ENCODE data around the gene VAV1. TPM values are rescaled to one million over a fixed set of nuclear protein-coding genes. Genes with fewer than 3 reads are reported as not detected.

The VAV1 gene
- total and polyA plus RNA-seq, 8 donors, result 1.7 to 130 (median 3.9) TPM

DNA sequence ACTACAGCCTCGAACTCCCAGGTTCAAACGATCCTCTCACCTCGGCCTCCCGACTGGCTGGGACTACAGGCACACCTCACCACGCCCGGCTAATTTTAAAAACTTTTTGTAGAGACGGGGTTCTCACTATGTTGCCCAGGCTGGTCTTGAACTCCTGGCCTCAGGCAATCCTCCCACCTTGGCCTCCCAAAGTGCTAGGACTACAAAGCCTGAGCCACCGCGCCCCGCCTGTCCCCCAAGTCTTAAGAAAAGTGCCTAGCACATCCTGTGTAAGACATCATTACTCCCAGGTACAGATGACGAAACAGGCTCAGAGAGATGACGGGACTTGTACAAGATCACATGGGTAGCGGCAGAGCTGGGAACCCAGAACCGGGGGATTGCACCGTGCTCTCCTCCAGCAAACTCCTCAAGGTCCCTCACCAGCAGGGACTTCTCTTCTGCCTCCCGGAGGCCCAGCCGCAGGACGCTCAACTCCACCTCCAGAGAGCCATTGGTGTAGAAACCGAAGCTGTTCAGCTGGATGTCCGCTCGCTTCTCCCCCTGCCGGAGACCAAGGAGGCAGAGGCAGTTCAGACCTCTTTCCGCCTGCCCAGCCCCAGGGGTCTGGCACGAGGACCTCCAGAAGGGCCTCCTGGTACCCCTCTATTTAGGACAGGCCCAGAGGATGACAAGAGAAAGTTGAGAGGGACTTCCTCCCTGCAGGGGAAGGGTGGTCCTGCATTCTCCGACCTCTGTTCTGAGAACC is 36.2 kb upstream of the VAV1 start:
- H3K27ac ChIP-seq, result peak overlapping the region; percentile 93 to 99 (median 97)
- TF ChIP-seq POLR2A (IDR thresholded peaks at IDR 0.05), result no peak
- TF ChIP-seq EP300 (IDR thresholded peaks at IDR 0.05), result no peak
- TF ChIP-seq POLR2AphosphoS5 (IDR thresholded peaks at IDR 0.05), result peak in 2 of 3 donors; percentile 26 to 57
- TF ChIP-seq, protein P1, sequence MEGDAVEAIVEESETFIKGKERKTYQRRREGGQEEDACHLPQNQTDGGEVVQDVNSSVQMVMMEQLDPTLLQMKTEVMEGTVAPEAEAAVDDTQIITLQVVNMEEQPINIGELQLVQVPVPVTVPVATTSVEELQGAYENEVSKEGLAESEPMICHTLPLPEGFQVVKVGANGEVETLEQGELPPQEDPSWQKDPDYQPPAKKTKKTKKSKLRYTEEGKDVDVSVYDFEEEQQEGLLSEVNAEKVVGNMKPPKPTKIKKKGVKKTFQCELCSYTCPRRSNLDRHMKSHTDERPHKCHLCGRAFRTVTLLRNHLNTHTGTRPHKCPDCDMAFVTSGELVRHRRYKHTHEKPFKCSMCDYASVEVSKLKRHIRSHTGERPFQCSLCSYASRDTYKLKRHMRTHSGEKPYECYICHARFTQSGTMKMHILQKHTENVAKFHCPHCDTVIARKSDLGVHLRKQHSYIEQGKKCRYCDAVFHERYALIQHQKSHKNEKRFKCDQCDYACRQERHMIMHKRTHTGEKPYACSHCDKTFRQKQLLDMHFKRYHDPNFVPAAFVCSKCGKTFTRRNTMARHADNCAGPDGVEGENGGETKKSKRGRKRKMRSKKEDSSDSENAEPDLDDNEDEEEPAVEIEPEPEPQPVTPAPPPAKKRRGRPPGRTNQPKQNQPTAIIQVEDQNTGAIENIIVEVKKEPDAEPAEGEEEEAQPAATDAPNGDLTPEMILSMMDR (IDR thresholded peaks at IDR 0.05), result peak in 5 of 7 experiments; percentile 38 to 77 (median 53)
- peaks cover 32 to 52% (median 46%) of the 10 kb centered on the region in 4 donors for H3K4me1 ChIP-seq
- H3K36me3 ChIP-seq, result peaks cover 10 to 36% (median 31%) of the 10 kb centered on the region in 4 donors
- peak; percentile 75 to 93 for DNase-seq
- H3K4me3 ChIP-seq, result peak overlapping the region; percentile 62 to 91 (median 82)
- no peaks in the 10 kb centered on the region for H3K9me3 ChIP-seq
- 22 to 47% (median 25%) methylated on average over 15 to 25 of the region's 25 CpGs for WGBS, 5 donors
- H3K27me3 ChIP-seq, result no peaks in the 10 kb centered on the region
- intact Hi-C loops (cut with DNase I; ENCODE audit: low total_unique reads), result loop anchor here (10.0 kb wide), 1 partner anchor 128 kb away; no protein-coding TSS in a partner anchor

DNA sequence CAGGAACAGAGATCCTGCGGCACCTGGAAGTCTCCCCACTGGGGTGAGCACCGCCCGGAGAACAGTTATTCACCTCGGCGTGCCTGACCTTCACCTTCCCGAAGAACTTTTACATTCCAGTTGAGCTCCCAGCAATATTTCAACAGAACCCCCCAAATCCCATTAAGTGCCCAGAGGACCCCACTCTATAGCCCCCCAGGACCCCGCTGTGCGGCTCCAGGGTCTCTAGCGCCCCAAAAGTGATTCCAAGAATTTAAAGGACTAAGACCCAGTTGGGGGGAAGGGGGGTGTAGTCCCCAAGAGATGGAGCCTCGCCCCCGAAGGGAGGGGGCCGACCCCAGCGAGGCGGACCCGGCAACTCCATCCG is 35.6 kb upstream of the VAV1 start:
- peaks cover 35 to 58% (median 52%) of the 10 kb centered on the region in 4 donors for H3K4me1 ChIP-seq
- peak overlapping the region; percentile 62 to 91 (median 82) for H3K4me3 ChIP-seq
- peaks cover 6 to 30% (median 25%) of the 10 kb centered on the region in 4 donors for H3K36me3 ChIP-seq
- WGBS, 5 donors, result 0 to 2% (median 1%) methylated on average over 11 to 16 of the region's 16 CpGs
- no peak for DNase-seq
- no peaks in the 10 kb centered on the region for H3K27me3 ChIP-seq
- no peak for TF ChIP-seq POLR2AphosphoS5 (IDR thresholded peaks at IDR 0.05)
- no peak for TF ChIP-seq POLR2A (IDR thresholded peaks at IDR 0.05)
- no peak for TF ChIP-seq EP300 (IDR thresholded peaks at IDR 0.05)
- TF ChIP-seq, protein P1 (IDR thresholded peaks at IDR 0.05), result no peak
- H3K27ac ChIP-seq, result peak overlapping the region; percentile 93 to 99 (median 97)
- H3K9me3 ChIP-seq, result no peaks in the 10 kb centered on the region
- intact Hi-C loops (cut with DNase I; ENCODE audit: low total_unique reads), result loop anchor here (10.0 kb wide), 1 partner anchor 128 kb away; no protein-coding TSS in a partner anchor

- peak within 1 kb of the TSS; percentile 78 to 91 (median 84) for H3K4me3 ChIP-seq
- intact Hi-C loops (cut with DNase I; ENCODE audit: low total_unique reads), result loop anchor here (10.0 kb wide), 1 partner anchor 127 kb away; no protein-coding TSS in a partner anchor
- H3K27ac ChIP-seq, result peak within 1 kb of the TSS; percentile 93 to 99 (median 97)
- H3K36me3 ChIP-seq, result peaks cover under 1 to 28% (median 20%) of the 10 kb centered on the region in 4 donors
- peaks cover 37 to 62% (median 54%) of the 10 kb centered on the region in 4 donors for H3K4me1 ChIP-seq
- DNase-seq, result peak; percentile 99 to 100
- H3K9me3 ChIP-seq, result no peaks in the 10 kb centered on the region
- 0 to 3% (median 0%) methylated on average over 16 to 55 of the region's 55 CpGs for WGBS, 5 donors
- no peaks in the 10 kb centered on the region for H3K27me3 ChIP-seq
- TF ChIP-seq POLR2AphosphoS5 (IDR thresholded peaks at IDR 0.05) (peak in 1 of 3 donors; percentile 18), EP300 (IDR thresholded peaks at IDR 0.05) (no peak)
These were observed 35.1 kb upstream of the VAV1 start, which contains the start of gene GPR108 for GRCh38 chr19:6737284-6737872. TSS of gene GPR108 (minus strand) at chr19:6737580. CDS start at chr19:6737576, 4 bp downstream.

GRCh38 chr19:6737873-6738786 is 34.4 kb upstream of the VAV1 start:
- peak; percentile 93 to 99 for DNase-seq
- whole genome bisulfite sequencing, 5 donors, result 8 to 13% (median 9%) methylated on average over 13 of the region's 13 CpGs
- peaks cover 2 to 28% (median 20%) of the 10 kb centered on the region in 4 donors for H3K36me3 ChIP-seq
- TF ChIP-seq POLR2AphosphoS5 (IDR thresholded peaks at IDR 0.05) (peak; percentile 44 to 87 (median 76)), POLR2A (IDR thresholded peaks at IDR 0.05) (no peak)
- TF ChIP-seq, protein P1 (IDR thresholded peaks at IDR 0.05), result peak in 5 of 7 experiments; percentile 31 to 79 (median 63)
- no peaks in the 10 kb centered on the region for H3K9me3 ChIP-seq
- H3K27me3 ChIP-seq, result no peaks in the 10 kb centered on the region
- peak overlapping the region; percentile 89 to 98 (median 93) for H3K27ac ChIP-seq
- intact Hi-C loops (cut with DNase I; ENCODE audit: low total_unique reads), result loop anchor here (10.0 kb wide), 1 partner anchor 127 kb away; no protein-coding TSS in a partner anchor
- H3K4me3 ChIP-seq, result peak overlapping the region; percentile 0 to 87 (median 76)
- peaks cover 37 to 70% (median 59%) of the 10 kb centered on the region in 4 donors for H3K4me1 ChIP-seq
